Loucy (cell line): Measurements from ENCODE around the gene METRNL.

Experiments used
- H2AFZ ChIP-seq: fragments of 200-600 bp; sonication (generic); 2 replicates; pipeline ENCODE4 v1.6.0; 2016; ENCODE audit warnings: antibody characterized with exemption, mild to moderate bottlenecking, low read length, moderate library complexity
- H3F3A ChIP-seq: fragments of 200-600 bp; 2 replicates; pipeline ENCODE4 v1.6.0; 2016; ENCODE audit warnings: antibody characterized with exemption, low read depth, mild to moderate bottlenecking
- H3K27me3 ChIP-seq: fragments of 200-600 bp; sonication (generic); 2 replicates; pipeline ENCODE4 v1.6.1; 2014; ENCODE audit warnings: low read length, mild to moderate bottlenecking; ENCODE audit not compliant: insufficient read depth, poor library complexity, severe bottlenecking
- H3K36me3 ChIP-seq: fragments of 200-600 bp; sonication (generic); 2 replicates; pipeline ENCODE4 v1.6.1; 2016; ENCODE audit warnings: low read length; ENCODE audit not compliant: insufficient read depth
- H3K4me1 ChIP-seq: fragments of 200-600 bp; sonication (generic); 2 replicates; pipeline ENCODE4 v1.5.1; 2014; ENCODE audit warnings: low read length, mild to moderate bottlenecking; ENCODE audit not compliant: insufficient read depth, poor library complexity, severe bottlenecking
- H3K4me2 ChIP-seq: fragments of 200-600 bp; sonication (generic); 2 replicates; pipeline ENCODE4 v1.6.0; 2014; ENCODE audit warnings: antibody characterized with exemption, low read length, low read depth, mild to moderate bottlenecking; ENCODE audit not compliant: poor library complexity, severe bottlenecking
- H3K4me3 ChIP-seq: fragments of 200-600 bp; sonication (generic); 2 replicates; pipeline ENCODE4 v1.5.1; 2014; ENCODE audit warnings: low read length, mild to moderate bottlenecking, mixed read lengths; ENCODE audit not compliant: poor library complexity, severe bottlenecking
- H3K79me2 ChIP-seq: fragments of 200-600 bp; sonication (generic); 2 replicates; pipeline ENCODE4 v1.6.1; 2014; ENCODE audit warnings: low read length; ENCODE audit not compliant: insufficient read depth
- H3K9ac ChIP-seq: fragments of 200-600 bp; sonication (generic); 2 replicates; pipeline ENCODE4 v1.6.0; 2014; ENCODE audit warnings: mild to moderate bottlenecking, low read depth, low read length, moderate library complexity; ENCODE audit not compliant: poor library complexity, severe bottlenecking
- H3K9me2 ChIP-seq: fragments of 200-600 bp; sonication (generic); replicated peaks from 2 replicates; pipeline ENCODE4 v1.6.1; 2016; ENCODE audit warnings: low read depth, low read length, mixed read lengths
- H3K9me3 ChIP-seq: fragments of 200-600 bp; sonication (generic); 2 replicates; pipeline ENCODE4 v1.6.1; 2014; ENCODE audit warnings: mild to moderate bottlenecking, antibody characterized with exemption, low read length, low read depth; ENCODE audit not compliant: insufficient read depth
- H4K20me1 ChIP-seq: fragments of 200-600 bp; sonication (generic); 2 replicates; pipeline ENCODE4 v1.6.0; 2014; ENCODE audit warnings: antibody characterized with exemption, low read length, mild to moderate bottlenecking; ENCODE audit not compliant: insufficient read depth, poor library complexity, severe bottlenecking
- EZH2phosphoT487 ChIP-seq: fragments of 200-600 bp; IDR thresholded peaks from 2 replicates; pipeline ENCODE4 v1.6.1; 2018; ENCODE audit warnings: antibody characterized with exemption, mild to moderate bottlenecking, moderate library complexity, borderline replicate concordance
- TF ChIP-seq, protein P1 (sequence below): fragments of 200-600 bp; sonication (generic); conservative IDR thresholded peaks from 2 replicates; pipeline ENCODE4 v1.5.1; 2014; ENCODE audit warnings: mild to moderate bottlenecking, antibody characterized with exemption, low read length

The METRNL gene

GRCh38 chr17:83103200-83103942, 24.0 kb downstream of the METRNL start:
- H3K9ac ChIP-seq = no peak overlapping the region
- no peaks in the 10 kb centered on the region for H3K79me2 ChIP-seq
- no peaks in the 10 kb centered on the region for H3K27me3 ChIP-seq
- H2AFZ ChIP-seq = no peak overlapping the region
- H3K4me2 ChIP-seq = no peak overlapping the region
- no peak overlapping the region for H3K4me3 ChIP-seq
- no peak for TF ChIP-seq EZH2phosphoT487
- TF ChIP-seq, protein P1, sequence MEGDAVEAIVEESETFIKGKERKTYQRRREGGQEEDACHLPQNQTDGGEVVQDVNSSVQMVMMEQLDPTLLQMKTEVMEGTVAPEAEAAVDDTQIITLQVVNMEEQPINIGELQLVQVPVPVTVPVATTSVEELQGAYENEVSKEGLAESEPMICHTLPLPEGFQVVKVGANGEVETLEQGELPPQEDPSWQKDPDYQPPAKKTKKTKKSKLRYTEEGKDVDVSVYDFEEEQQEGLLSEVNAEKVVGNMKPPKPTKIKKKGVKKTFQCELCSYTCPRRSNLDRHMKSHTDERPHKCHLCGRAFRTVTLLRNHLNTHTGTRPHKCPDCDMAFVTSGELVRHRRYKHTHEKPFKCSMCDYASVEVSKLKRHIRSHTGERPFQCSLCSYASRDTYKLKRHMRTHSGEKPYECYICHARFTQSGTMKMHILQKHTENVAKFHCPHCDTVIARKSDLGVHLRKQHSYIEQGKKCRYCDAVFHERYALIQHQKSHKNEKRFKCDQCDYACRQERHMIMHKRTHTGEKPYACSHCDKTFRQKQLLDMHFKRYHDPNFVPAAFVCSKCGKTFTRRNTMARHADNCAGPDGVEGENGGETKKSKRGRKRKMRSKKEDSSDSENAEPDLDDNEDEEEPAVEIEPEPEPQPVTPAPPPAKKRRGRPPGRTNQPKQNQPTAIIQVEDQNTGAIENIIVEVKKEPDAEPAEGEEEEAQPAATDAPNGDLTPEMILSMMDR = no peak
- H3K4me1 ChIP-seq = peaks cover 13% of the 10 kb centered on the region
- no peaks in the 10 kb centered on the region for H3K9me3 ChIP-seq
- no peaks in the 10 kb centered on the region for H3F3A ChIP-seq
- H4K20me1 ChIP-seq = no peaks in the 10 kb centered on the region
- no peaks in the 10 kb centered on the region for H3K36me3 ChIP-seq
- no peaks in the 10 kb centered on the region for H3K9me2 ChIP-seq

- Histone ChIP-seq H3K27me3 (no peaks in the 10 kb centered on the region), H3K4me1 (peaks cover 13% of the 10 kb centered on the region), H4K20me1 (no peaks in the 10 kb centered on the region), H3K4me3 (no peak overlapping the region), H3K36me3 (no peaks in the 10 kb centered on the region), H2AFZ (no peak overlapping the region), H3K9me3 (no peaks in the 10 kb centered on the region), H3K79me2 (no peaks in the 10 kb centered on the region), H3K9me2 (no peaks in the 10 kb centered on the region), H3F3A (no peaks in the 10 kb centered on the region), H3K4me2 (no peak overlapping the region), H3K9ac (no peak overlapping the region)
- TF ChIP-seq, protein P1 = no peak
- TF ChIP-seq EZH2phosphoT487 = no peak
These were observed 24.5 kb downstream of the METRNL start for GRCh38 chr17:83103943-83104311.

- Histone ChIP-seq H3K4me1 (peaks cover 13% of the 10 kb centered on the region), H3K9ac (no peak overlapping the region), H3F3A (no peaks in the 10 kb centered on the region), H3K9me3 (no peaks in the 10 kb centered on the region), H3K79me2 (no peaks in the 10 kb centered on the region), H3K27me3 (no peaks in the 10 kb centered on the region), H3K4me3 (no peak overlapping the region), H3K4me2 (no peak overlapping the region), H3K9me2 (no peaks in the 10 kb centered on the region), H4K20me1 (no peaks in the 10 kb centered on the region), H3K36me3 (no peaks in the 10 kb centered on the region), H2AFZ (no peak overlapping the region)
- TF ChIP-seq, protein P1 = no peak
- TF ChIP-seq EZH2phosphoT487 = no peak
These were observed 25.4 kb downstream of the METRNL start for GRCh38 chr17:83104577-83105505.
